Pancreas (tissue), 10 donors: ENCODE results near the gene CDK5. TPM values are rescaled to one million over a fixed set of nuclear protein-coding genes. Genes with fewer than 3 reads are reported as not detected.

Source experiments
- ATAC-seq, 4 donors: fragments of 200-7000 bp; cut with Tn5 transposase; one replicate each; pipeline versions ENCODE4 v1.8.0 to v1.9.1; 2020; ENCODE audit warnings: mild to moderate bottlenecking in 4 of 4, moderate library complexity in 4 of 4
- DNase-seq, 6 donors: peaks; one replicate each; pipeline ENCODE4 v3.0.0-alpha.2; 2020
- FAIRE-seq: peaks from 2 replicates; lab custom pipeline; 2012; peaks lifted over from hg19 to GRCh38; lab: Jason Lieb, UNC
- H3K27ac ChIP-seq, 4 donors: fragments of 200-600 bp; sonication (generic); 1 replicate in 3 of 4; 2 replicates in 1 of 4; pipeline versions ENCODE4 v1.5.0 to v1.8.0; 2020
- H3K27me3 ChIP-seq, 4 donors: fragments of 200-600 bp; one replicate each; pipeline ENCODE4 v1.8.0; 2021
- H3K36me3 ChIP-seq, 3 donors: fragments of 200-600 bp; sonication (generic) in 1 of 3; one replicate each; pipeline versions ENCODE4 v1.5.0 to v1.8.0; 2020 to 2021
- H3K4me1 ChIP-seq, 3 donors: fragments of 200-600 bp; one replicate each; pipeline ENCODE4 v1.8.0; 2021
- H3K4me3 ChIP-seq, 4 donors: fragments of 200-600 bp; sonication (generic) in 2 of 4; one replicate each; pipeline versions ENCODE4 v1.5.0 to v1.8.0; 2020 to 2021
- H3K9me3 ChIP-seq, 4 donors: fragments of 200-600 bp; one replicate each; pipeline ENCODE4 v1.8.0; 2021
- WGBS, 2 donors: extraction: QIAGEN DNeasy Blood & Tissue Kit; methylation state at CpG; one replicate each; pipeline ENCODE4 v1.1.7; 2013; 5-methylcytosine and 5-hydroxymethylcytosine counted together
- intact Hi-C, 3 donors: fragments of 100-400 bp; cut with DNase I; formaldehyde crosslinking; loops; one replicate each; pipeline versions ENCODE4 v1.11.1 to v1.14.2; 2022
- polyA plus RNA-seq, 2 donors: library from polyadenylated mRNA; stranded (reverse); fragments of 200-250 nt; gene quantifications; one replicate each; pipeline ENCODE4 v1.2.3, GENCODE V29; 2013
- total RNA-seq, 6 donors: library from RNA; stranded (reverse); fragmentation: NEBNext Ultra II Directional in 4 of 6; extraction: Animal tissue kit (Norgen Biotek cat#: 25700) in 4 of 6; gene quantifications; one replicate each; pipeline versions ENCODE4 v1.2.1 to v1.2.4, GENCODE V29; 2021 to 2023
- TF ChIP-seq, protein P1 (sequence below), 4 donors: fragments of 200-600 bp; sonication (generic) in 3 of 4; IDR thresholded peaks; one replicate each; pipeline versions ENCODE4 v1.5.0 to v1.8.0; 2021; ENCODE audit warnings: antibody characterized with exemption in 4 of 4
- donor health status: healthy with polysubstance abuse.
- donor health status: DM: no; HTN: no; CAD: no; lungs with moderate emphysema.
- donor health status: DM: no; HTN: no; CAD: no.
- donor health status: control.
- donor health status: control.
- donor health status: Bipolar disorder and iron deficiency.
- donor health status: DM: yes; HTN: yes; CAD: no.
- donor health status: DM: no; HTN: no; CAD: no.
- donor health status: DM: no; HTN: no; CAD: no.
- donor health status: DM: yes; HTN: yes; CAD: no.

The CDK5 gene
- total and polyA plus RNA-seq, 8 donors, result 3.7 to 7.8 (median 4.8) TPM

DNA sequence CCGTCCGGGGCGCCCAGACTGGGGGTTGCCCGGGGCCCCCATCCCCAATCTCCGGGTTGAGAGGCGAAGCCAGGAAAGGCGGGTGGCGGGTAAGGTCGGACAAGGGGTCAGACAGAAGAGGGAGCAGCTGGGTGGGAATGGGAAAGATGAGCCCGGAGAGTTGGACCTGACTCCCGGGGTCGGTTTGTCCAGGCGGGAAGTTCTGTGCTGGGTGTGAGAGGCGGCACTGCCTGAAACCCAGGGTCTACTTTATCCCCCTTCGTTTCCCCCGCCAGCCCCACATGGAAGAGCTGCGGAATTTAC, 2.4 kb upstream of the CDK5 start:
- 1 to 2% methylated on average over 17 of the region's 17 CpGs for WGBS, 2 donors
- FAIRE-seq (no peak), DNase-seq (no peak), ATAC-seq (no peak)
- intact Hi-C loops, result no loop called here
- no peaks in the 10 kb centered on the region for H3K27me3 ChIP-seq
- no peaks in the 10 kb centered on the region for H3K9me3 ChIP-seq
- H3K4me1 ChIP-seq, result peaks cover 24 to 36% (median 24%) of the 10 kb centered on the region in 3 donors
- TF ChIP-seq, protein P1, sequence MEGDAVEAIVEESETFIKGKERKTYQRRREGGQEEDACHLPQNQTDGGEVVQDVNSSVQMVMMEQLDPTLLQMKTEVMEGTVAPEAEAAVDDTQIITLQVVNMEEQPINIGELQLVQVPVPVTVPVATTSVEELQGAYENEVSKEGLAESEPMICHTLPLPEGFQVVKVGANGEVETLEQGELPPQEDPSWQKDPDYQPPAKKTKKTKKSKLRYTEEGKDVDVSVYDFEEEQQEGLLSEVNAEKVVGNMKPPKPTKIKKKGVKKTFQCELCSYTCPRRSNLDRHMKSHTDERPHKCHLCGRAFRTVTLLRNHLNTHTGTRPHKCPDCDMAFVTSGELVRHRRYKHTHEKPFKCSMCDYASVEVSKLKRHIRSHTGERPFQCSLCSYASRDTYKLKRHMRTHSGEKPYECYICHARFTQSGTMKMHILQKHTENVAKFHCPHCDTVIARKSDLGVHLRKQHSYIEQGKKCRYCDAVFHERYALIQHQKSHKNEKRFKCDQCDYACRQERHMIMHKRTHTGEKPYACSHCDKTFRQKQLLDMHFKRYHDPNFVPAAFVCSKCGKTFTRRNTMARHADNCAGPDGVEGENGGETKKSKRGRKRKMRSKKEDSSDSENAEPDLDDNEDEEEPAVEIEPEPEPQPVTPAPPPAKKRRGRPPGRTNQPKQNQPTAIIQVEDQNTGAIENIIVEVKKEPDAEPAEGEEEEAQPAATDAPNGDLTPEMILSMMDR (IDR thresholded peaks at IDR 0.05), result no peak
- H3K27ac ChIP-seq, result peak overlapping the region; percentile 42 to 98 (median 93)
- peaks cover 0 to 8% (median 0%) of the 10 kb centered on the region in 3 donors for H3K36me3 ChIP-seq
- peak overlapping the region; percentile 69 to 81 (median 78) for H3K4me3 ChIP-seq

DNA sequence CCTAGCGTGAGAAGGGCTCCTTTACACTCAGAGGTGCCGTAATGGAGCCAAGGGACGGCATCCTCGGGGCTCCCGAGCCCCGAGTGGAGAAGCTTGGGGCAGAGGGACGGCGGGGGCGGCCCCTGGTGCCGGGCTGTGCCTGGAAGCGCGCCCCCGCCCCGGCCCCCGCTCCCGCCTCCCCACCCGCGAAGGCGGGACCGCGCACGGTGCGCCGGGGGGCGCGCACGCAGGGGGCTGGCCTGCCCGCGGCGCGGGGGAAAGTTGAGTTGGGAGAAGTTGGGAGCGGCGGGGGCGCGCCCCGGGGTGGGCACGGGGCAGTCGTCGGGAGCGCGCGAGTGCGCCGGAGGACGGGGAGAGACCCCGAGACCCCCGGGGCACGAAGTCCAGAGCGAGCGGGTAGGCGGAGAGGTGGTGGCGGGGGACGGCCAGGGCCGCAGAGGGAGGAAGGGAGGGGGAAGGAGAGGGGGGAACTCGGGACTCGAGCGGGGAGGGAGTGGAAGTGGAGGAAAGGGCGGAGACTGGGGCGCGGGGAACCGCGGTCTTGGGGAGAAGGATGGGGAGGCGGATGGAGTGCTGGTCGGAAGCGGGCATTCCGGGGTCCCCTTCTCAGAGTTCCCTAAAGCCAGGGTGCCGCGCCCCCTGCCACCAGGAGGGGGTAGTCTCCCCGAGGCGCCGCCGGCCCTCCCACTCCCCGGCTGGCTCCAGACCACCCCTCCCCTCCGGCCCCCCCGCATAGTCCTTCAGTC, 1.8 kb upstream of the CDK5 start, which contains the start of gene SLC4A2:
Gene SLC4A2 (plus strand): TSS at position 223 of the 746 bp plus-strand sequence. CDS start 2,399 bp downstream, outside the sequence.
- H3K4me1 ChIP-seq, result peaks cover 24 to 31% (median 24%) of the 10 kb centered on the region in 3 donors
- TF ChIP-seq, protein P1 (IDR thresholded peaks at IDR 0.05), result peak; percentile 15 to 39 (median 24)
- intact Hi-C loops, result no loop called here
- FAIRE-seq (no peak), ATAC-seq (peak; percentile 30 to 53 (median 47)), DNase-seq (peak; percentile 77 to 93 (median 82))
- WGBS, 2 donors, result 0 to 1% methylated on average over 62 to 75 of the region's 75 CpGs
- H3K27me3 ChIP-seq, result no peaks in the 10 kb centered on the region
- peaks cover 0 to 3% (median 0%) of the 10 kb centered on the region in 3 donors for H3K36me3 ChIP-seq
- peak within 1 kb of the TSS; percentile 86 to 98 (median 93) for H3K27ac ChIP-seq
- H3K4me3 ChIP-seq, result peak within 1 kb of the TSS; percentile 69 to 81 (median 78)
- no peaks in the 10 kb centered on the region for H3K9me3 ChIP-seq

DNA sequence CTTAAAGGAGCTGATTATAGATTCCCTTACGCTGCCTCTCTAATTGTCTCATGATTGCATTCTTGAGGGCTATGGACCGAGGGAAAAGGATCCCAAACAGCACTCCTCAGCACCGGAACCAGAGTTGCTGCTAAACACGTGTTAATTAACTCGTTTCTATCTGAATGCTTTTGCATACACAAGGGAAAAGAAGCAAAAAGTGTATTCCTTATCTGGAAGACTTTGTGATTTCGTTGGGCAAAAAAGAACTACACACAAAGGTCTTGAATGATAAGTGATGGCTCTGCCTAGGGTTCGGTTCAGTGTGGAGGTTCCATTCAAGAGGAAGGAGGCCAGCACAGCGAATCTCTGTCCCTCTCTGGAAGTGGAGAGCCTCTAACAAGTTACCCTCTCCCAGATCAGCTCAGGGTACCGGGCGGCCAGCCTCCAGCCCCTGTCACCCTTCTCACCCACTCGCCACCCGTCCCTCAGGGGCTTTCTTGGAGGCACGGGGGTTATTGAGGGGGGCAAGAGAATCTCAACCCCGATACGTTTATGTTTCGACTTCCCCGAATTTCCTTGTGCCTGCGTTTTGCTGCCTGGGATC, 1.2 kb upstream of the CDK5 start:
- Histone ChIP-seq H3K36me3 (no peaks in the 10 kb centered on the region), H3K27ac (peak overlapping the region; percentile 86 to 98 (median 93)), H3K9me3 (no peaks in the 10 kb centered on the region), H3K4me1 (peaks cover 24 to 27% (median 24%) of the 10 kb centered on the region in 3 donors), H3K27me3 (no peaks in the 10 kb centered on the region), H3K4me3 (peak overlapping the region; percentile 69 to 81 (median 78))
- ATAC-seq (no peak), FAIRE-seq (no peak), DNase-seq (no peak)
- intact Hi-C loops, result no loop called here
- WGBS, 2 donors, result 4 to 7% methylated on average over 18 of the region's 18 CpGs
- TF ChIP-seq, protein P1 (IDR thresholded peaks at IDR 0.05), result no peak

DNA sequence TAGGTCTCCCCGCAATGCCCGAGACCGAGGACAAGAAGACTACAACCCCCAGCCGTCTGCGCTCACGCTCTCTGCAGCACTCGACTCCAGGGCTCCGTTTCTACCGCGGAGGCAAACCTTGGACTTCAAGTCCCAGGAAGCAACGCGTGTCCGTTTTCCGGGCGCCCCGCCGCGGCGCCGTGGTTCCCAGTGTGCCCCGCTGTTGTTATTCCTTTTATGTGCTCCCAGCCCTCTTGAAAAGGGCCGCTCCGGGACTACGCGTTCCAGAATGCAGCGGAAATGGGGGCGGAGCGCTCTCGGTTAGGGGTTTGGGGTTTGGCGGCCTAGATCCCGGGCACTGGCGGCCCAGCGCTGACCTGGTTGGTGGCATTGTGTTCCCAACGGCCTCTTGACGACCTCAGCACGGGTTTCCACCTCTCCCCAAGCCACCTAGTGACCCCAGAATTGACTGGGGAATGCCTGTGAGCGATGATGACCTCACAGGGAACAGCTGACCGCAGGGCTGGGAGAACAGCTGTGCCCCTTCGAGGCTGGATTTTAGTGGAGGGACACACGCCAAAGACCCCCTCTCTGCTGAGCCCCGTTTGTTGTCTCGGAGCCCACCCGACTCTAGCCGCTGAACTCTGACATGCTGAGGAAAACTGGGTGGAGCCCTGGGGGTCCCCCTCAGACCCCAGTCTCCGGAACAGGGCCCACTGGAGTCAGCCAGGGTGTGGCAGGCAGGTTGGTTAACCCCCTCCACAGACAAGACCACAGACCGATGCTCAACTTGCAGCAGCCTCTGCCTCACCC, 488 bp upstream of the CDK5 start:
- Histone ChIP-seq H3K27me3 (no peaks in the 10 kb centered on the region), H3K4me3 (peak overlapping the region; percentile 0 to 81 (median 58)), H3K36me3 (no peaks in the 10 kb centered on the region), H3K4me1 (peaks cover 22 to 24% (median 24%) of the 10 kb centered on the region in 3 donors), H3K9me3 (no peaks in the 10 kb centered on the region), H3K27ac (peak overlapping the region; percentile 86 to 98 (median 93))
- DNase-seq (peak; percentile 96 to 99 (median 98)), ATAC-seq (peak; percentile 66 to 83 (median 75)), FAIRE-seq (peak; percentile 96)
- TF ChIP-seq, protein P1 (IDR thresholded peaks at IDR 0.05), result no peak
- intact Hi-C loops, result no loop called here
- 0 to 1% methylated on average over 46 of the region's 46 CpGs for WGBS, 2 donors
